GM21786 (cell line): ENCODE data around the gene PLPP1.

Experiments used
- ATAC-seq: cut with Tn5 transposase; IDR thresholded peaks from one replicate; pipeline ENCODE4 v1.9.1; 2021; ENCODE audit not compliant: unreplicated experiment

Gene PLPP1

DNA sequence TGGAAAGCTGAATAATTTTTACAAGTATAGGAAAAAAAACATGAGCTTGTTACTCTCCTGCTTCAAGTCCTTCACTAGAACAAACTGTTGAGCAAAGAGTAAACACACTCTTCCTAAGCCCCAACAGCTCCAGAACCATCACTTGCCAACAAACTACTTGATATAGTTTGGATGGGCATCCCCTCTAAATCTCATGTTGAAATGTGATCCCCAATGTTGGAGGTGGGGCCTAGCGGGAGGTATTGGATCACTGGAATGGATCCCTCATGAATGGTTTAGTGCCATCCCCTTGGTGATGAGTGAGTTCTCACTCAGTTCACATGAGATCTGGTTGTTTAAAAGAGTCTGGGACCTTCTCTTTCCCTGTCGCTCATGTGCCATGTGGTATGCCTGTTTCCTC, 82.8 kb downstream of the PLPP1 start:
- ATAC-seq = no peak

DNA sequence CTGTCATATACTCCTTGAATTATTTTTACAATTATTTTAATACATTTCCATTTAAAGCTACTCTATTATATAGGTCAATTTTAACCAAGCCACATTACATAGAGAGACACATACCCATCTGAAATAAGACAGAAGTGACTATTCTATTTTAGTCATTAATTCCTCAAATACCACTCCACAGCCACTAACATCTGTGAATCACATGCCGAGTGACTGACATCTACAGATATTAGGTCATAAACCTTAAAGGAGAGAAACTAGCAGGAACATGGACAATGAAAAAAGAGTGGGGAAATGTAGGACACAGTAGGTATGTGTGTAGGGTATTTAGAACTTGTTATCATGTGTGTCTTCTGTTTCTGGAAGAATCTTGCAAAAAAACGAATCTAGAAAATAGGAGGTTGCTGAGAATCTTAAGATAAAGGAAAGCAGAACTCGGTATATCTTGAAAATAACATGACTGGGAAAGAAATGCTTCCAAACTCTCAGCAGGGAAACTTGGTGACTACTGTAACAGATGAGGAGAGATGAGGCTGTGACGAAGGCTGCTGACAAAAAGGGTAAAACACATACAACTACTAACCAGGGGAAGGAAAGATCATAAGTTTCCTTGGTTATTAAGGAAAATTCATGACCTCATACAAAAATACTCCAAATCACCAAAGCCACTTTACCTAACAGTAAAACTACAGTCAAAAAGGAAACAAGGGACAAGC, 84.6 kb downstream of the PLPP1 start:
- no peak for ATAC-seq

DNA sequence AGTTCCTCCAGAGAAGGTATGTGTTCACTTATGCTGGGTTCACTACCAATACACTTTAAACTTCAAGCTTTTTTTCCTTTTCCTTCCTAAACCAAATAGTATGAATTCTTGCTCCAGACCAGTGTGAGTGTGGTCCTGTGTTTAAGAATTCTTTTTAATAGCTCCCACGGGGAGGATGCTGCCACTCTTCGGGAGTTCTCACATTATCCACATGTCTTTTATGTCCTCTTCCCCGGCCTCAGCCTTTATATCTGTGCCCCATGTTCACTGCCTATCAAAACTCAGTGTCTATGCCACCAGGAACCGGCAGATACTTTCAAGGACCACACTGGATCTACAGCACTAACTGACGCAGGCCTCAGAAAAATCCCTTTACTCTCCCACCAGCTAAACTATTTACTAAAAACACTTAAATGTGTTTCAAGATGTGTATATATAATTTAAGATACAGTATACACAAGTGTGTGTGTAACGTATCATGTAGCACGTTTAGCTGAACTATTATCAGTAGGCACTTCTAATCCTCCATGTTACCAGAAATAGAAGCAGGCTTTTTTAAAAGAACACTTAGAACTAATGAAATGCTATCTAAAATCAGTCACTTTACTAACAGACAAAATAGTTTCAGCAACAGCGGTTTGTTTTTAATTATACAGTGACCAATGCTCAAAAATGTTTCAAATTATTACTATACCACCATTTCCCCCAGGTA, 88.0 kb downstream of the PLPP1 start:
- ATAC-seq = no peak

DNA sequence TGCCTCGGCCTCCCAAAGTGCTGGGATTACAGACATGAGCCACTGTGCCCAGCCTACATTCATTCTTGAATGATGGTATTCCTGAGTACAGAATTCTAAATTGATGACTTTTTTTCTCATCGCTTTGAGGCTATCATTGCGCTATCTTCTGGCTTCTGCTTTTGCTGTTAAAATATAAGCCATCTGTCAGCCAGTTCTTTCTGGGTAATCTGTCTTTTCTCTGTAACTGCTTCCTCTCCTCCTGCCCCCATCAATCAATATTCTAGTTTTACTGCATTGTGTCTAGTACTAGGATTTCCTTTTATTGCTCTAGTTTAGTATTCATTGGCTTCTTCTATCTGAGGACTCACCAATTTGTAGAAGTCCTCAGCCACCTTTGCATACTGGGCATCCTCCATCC, 89.0 kb downstream of the PLPP1 start:
- ATAC-seq = no peak

DNA sequence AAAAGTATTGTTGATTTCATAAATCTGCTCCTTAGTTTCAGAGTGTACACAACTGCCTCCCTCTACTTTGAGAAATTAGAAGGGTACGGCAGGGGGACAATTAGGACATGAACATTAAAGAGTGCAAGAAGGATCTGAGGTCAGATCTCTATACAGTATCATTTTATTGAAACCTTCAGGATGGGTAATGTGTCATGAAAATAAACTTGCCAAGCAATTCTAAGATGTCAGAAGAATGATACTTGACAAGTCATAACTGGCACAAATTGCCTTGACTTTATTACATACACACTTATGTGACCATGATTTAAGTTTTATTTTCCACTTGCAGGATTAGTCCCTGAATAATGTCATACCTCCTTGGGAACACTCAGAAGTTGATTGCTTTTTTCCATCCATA, 92.8 kb downstream of the PLPP1 start:
- ATAC-seq = no peak

DNA sequence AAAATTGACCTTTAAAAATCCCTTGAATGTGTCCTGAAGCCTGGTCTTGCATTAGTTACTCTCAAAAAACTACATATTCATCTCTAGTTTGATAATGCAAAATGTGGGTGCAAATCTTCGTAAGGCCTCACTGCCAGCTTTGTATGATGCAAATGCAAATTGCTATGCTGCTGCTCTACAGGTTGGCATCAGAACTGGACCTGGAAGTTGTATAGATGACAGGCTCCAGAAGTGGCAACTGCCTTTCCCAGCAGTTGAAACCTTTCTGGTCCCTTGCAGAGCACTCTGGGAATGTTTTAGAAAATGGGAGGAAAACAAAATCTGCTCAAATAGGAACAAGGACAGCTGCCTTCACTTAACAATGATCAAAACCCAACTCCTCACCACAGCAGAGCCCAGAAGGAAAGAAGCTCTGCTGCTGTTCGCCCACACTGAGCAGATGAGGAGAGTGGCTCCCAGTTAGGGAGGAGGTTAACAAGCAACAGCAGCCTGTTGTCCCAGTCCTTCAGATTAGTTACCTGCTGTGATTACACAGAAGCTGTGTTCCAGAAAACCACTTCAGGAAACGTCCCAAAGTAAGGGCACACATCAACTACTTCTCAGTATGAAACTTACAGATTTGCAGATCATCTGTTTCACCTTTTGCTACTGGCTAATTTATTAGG, 93.5 kb downstream of the PLPP1 start:
- ATAC-seq = no peak

DNA sequence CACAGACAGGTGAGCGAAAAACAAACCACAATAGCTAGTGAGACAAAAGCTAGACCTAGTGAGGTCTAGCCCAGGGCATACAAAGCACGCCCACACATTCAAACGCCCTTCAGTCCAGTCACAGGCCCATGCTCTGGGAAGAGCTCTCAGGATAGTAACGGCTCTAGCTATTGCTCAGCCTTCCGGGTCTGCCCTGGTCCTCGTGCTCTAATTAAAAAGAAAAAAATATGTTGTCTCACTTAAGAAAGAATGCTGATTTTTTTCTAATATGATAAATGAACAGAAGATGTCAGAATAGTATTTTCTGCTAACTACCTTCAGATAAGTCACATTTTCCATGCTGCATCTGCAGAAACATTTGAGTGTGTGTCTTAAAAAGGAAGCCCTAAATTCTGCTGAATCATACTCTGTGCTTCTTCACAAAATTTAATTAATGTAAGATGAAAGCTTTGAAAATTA, 94.5 kb downstream of the PLPP1 start:
- no peak for ATAC-seq

DNA sequence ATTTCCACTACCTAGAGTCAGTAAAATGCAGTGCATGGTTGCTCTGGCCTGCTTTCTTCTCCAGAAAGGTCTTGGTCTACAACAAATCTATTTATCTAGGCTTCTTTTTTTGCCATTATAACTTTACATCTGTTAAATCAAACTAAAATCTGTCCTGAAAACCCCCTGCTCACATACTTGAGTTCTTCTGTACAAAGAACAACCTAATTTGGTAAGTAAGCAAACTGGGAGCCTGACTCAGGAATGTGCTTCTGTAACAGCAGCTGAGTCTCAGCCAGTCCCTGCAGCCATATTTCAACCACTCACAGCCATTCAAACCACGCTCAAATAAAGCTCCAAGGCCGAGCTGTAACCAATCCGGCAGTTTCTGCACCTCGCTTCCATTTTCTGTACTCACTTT, 95.8 kb downstream of the PLPP1 start:
- ATAC-seq = no peak

DNA sequence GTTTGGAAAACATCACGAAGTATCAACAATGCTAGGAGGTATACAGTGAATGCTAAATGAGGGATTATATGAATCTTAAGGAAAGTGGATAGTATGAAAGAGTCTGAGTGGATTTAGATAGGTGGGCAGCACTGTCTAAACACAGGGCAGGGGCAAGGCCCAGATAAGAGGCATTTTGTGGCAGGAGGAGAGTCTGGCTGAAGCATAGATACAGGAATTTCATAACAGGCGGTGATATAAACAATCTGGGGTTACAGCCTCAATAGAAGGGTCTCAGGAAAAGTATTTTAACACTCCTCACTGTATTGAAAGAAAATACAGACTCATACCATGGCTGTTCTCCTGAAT, 96.9 kb downstream of the PLPP1 start:
- ATAC-seq = no peak

DNA sequence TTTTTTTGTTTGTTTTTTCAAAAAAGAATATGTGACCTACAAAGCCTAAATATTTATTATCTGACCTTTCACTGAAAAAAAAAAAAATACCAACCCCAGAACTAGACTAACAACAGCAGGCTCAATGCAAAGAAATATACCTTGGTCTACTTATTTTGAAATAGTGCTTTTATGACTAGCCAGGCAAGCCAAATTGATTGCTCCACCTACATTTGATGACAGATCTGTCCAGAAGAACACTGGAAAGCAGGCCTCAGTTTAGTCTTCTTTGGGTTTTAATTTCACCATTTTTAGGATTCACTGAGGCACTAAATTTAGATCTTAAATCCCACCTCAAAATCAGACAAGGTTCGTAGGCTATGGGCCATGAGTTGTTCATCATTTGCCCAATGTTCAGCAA, 97.3 kb downstream of the PLPP1 start:
- ATAC-seq = no peak

DNA sequence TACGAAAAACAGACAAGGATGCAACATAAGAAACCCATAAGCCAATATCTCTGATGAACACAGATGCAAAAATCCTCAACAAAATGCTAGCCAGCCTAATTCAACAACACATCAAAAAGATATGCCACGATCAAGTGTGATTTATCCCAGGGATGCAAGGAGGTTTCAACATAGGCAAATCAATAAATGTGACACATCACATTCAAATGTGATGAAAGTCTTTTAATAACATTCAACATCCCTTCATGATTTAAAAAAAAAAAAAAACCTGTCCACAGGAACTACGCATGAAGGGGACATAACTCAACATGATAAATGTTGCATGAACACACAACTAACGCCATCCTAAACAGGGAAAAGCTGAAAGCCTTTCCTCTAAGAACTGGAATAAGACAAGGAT, 102.2 kb downstream of the PLPP1 start:
- ATAC-seq = no peak

DNA sequence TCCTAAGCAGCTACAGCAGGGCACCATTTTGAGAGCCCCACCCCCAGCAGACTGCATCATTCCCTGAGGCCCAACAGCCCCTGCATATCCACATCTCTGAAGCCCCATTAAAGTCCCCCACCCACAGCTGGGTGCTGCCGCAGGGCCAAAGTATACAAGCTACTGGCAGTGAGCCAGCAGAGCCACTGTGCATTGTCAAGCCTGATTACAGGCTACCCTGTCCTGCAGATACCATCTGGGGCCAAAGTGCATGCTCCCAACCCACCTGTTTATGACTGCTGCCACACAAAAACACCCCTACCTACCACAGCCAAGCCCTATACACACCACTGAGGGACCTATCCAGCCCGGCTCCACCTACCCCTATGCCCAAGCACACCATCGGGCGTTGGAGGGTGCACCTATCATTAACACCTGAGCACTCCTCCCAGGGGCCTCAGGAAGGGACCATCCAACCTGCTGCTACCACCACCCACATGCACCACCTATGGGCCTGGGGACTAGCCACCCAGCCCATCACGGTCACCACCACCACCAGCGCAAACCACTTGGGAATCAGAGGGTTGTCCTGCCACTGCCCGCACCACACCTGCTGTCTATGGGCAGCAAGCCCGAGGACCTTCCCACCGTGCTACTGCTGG, 105.0 kb downstream of the PLPP1 start:
- ATAC-seq = no peak

DNA sequence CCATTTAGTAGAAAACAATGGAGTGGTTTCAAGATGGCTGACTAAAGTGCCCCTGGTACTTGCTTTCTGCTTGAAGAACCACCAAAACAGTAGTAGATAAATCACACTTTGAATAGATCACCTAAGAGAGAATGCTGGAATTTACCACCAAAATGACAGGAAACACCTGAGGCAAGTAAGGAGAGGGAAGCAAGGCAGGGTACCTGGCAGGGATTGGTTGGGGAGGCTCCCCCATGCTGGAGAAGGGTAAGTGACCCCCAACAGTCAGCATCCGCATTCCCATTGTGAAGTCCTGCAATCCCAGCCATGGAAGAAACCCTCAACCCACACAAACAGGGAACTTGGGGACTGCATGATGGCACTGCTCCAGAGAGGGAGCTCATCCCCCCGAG, 105.5 kb downstream of the PLPP1 start:
- no peak for ATAC-seq

DNA sequence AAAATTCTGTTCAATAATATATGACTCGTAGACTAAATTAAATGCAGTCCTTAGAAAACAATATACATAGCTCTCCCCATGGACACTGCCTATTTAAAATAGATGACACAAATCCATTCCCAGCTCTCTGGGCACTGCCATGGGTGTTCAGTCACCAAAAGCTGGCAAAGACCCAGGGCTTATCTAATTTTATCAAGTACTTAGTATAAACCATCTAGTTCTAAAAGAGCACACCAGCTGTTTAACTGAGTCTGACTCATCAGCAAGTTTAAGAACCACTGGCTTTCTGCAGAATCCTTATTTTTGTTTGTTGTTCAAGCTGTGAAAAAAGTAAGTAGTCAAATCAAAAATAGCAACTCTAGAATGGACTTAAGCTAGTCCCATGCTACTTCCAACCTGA, 107.6 kb downstream of the PLPP1 start:
- ATAC-seq = no peak

DNA sequence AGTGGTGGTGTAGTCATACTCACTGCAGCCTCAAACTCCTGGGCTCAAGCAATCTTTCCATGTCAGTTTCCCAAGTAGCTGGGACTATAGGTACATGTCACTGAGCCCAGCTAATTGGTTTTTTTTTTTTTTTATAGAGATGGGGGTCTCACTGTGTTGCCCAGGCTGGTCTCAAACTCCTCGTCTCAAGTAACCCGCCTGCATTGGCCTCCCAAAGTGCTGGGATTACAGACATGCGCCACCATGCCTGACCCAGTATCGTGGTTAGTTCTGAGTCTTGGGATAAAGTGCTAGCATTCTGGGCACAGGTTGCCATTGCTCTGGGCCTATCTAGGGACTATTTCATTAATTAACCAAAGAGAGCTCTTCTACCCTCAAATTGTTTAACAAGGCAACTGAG, 108.3 kb downstream of the PLPP1 start:
- no peak for ATAC-seq

DNA sequence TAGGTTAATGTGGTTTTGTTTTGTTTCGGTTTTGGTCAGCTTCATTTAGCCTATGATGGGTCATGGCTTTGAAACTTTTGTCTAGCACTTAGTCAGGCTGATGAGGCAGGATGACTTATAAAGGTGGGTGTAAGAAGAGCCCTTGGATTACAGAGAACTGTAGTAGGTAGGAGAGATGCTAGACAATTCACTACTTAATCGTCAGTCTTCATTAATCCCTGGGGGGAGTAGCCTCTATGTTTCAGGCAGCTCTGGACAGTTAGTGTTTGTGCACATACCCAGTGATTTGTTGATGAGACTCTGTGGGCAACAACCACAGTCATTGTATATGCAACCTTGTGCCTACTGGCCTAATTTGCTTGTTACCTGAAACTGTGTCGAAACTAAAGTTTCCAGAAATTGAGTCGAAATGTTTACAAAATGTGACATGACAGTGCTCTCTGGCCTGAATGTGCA, 113.7 kb downstream of the PLPP1 start:
- ATAC-seq = peak; percentile 86

DNA sequence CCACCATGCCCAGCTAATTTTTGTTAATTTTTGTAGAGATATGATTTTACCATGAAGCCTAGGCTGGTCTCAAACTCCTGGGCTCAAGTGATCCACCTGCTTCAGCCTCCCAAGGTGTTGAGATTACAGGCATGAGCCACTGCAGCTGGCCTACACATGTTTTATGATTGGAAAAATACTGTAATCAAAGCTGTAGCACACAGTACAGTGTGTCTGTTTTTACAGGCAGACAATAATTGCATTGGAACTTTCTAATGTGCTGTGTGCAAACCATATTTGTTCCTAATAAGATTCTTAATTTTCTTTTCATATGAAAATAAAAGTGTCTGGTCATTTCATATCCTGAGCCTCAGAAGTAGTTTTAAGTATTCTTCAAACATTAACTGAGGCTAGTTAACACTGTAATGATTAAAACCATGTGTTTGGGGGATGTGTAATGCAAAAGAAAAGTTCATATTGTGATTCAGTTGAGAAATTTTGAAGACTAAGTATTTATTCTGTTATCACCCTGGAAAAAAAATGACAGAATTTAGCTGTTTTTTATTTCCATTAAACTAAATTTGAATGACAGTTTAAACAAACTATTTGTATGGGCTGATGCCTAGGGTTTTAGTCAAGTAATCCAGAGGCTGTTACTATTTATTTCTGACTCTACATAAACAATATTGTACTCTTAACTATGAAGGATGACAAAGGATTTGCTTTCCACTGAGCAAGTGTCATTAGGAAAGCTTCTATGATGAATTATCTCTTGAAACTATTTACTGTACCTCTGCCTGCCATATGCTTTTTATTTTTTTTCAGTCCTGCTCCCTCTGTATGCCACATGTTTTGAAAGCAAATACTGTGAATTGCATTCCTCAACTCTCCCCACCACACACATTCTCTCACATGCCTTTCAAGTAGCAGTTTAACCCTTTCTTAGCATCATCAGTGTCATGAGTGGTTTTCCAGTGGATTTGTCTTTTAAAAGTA, 115.5 kb downstream of the PLPP1 start:
- no peak for ATAC-seq

DNA sequence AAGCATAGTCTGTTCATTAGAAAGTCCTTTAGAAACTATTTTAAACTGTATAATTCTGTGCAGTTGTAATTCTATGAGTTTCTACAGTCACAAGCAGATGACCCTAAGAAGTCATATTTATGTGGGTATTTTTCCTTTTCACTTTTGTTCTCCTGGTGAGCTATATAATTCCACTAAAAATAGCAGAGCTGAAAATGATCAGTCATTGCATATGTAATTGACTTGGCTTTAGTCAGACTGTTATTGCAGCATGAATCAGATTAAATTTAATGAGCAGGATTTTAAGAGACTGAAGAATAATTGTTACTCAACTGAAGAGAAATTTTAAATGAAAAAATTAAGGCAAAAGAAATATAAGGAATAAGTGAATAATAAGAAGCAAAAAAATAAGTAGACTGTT, 118.5 kb downstream of the PLPP1 start:
- no peak for ATAC-seq

DNA sequence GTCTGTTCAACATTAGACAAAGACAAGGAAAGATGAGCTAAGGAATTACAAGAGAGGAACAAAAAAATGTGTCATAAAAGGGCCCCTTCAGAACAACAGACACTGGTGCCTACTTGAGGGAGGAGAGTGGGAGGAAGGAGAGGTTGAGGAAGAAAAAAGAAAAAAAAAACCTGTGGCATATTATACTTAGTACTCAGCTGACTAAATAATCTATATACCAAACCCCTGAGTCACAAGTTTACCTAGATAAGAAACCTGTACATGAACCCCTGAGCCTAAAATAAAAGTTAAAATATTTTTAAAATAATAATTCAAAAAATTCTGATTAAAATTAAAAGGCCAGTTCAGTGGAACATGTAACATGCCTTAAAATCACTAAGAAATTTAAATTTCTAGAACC, 119.7 kb downstream of the PLPP1 start:
- no peak for ATAC-seq

DNA sequence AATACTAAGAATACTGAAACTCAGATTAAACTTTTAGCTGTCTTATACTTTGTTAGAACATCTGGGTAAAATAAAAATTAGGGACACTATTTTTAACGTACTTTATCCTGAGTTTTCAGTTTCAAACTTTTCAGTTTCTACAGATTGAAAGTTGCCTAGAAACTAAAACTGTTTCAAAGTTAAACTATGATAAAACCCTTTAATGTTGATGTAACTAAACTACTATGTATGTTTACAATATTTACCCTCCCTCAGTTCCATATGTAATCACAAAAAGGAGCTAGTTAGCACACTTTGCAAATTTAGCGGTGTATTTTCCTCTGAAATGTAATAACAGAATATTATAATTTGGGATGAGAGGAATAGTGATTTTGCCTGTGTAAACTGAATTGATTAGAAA, 121.1 kb downstream of the PLPP1 start:
- no peak for ATAC-seq

DNA sequence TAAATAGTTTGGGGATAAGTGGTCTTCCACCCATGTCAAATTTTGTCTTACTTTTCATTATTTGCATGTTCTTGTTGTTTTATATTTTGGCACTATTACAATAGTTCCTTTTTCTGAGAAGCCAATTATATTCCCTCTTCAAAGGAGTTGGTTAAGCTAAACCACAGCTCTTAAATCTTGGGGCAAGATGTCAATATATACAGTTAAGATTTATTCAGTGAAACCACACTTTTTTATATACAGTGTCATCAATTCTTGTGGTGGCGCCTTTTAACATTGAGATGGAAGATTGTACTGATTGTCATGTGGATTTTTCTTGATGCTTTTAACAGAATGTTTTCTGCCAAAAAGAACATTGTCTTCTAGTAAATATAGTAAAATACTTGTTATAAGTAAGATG, 122.9 kb downstream of the PLPP1 start:
- ATAC-seq = no peak
